Activated naive CD8-positive, alpha-beta T cell (primary cell): ENCODE results near the gene ARHGEF4.
A peak's percentile ranks its signal among the peaks of the same experiment; 100 is the strongest.

Experiments
- H3K27ac Mint-ChIP-seq: one replicate; pipeline ENCODE4 v1.8.0; 2021; ENCODE audit warnings: mixed read lengths
- H3K27me3 Mint-ChIP-seq: one replicate; pipeline ENCODE4 v1.8.0; 2021; ENCODE audit warnings: mixed read lengths
- H3K36me3 Mint-ChIP-seq: one replicate; pipeline ENCODE4 v1.8.0; 2021; ENCODE audit warnings: mixed read lengths
- H3K4me1 Mint-ChIP-seq: one replicate; pipeline ENCODE4 v1.8.0; 2021; ENCODE audit warnings: low read depth, mixed read lengths
- H3K4me3 Mint-ChIP-seq: one replicate; pipeline ENCODE4 v1.8.0; 2021; ENCODE audit warnings: mild to moderate bottlenecking, mixed read lengths
- H3K9me3 Mint-ChIP-seq: one replicate; pipeline ENCODE4 v1.8.0; 2021; ENCODE audit warnings: low read depth, mixed read lengths

Gene ARHGEF4

GRCh38 chr2:130807659-130808385 is 28.9 kb upstream of the ARHGEF4 start:
- Mint-ChIP-seq H3K4me1 (peaks cover 7% of the 10 kb centered on the region), H3K36me3 (no peaks in the 10 kb centered on the region), H3K27me3 (peaks cover 5% of the 10 kb centered on the region), H3K9me3 (no peaks in the 10 kb centered on the region), H3K4me3 (no peak overlapping the region), H3K27ac (no peak overlapping the region)

- Mint-ChIP-seq H3K4me3 (no peak overlapping the region), H3K27me3 (peaks cover 5% of the 10 kb centered on the region), H3K36me3 (no peaks in the 10 kb centered on the region), H3K9me3 (no peaks in the 10 kb centered on the region), H3K27ac (no peak overlapping the region), H3K4me1 (peaks cover 7% of the 10 kb centered on the region)
Observed at GRCh38 chr2:130808482-130809268, 28.0 kb upstream of the ARHGEF4 start.

GRCh38 chr2:130810490-130810889 is 26.2 kb upstream of the ARHGEF4 start:
- Mint-ChIP-seq H3K36me3 (no peaks in the 10 kb centered on the region), H3K4me1 (peaks cover 7% of the 10 kb centered on the region), H3K9me3 (no peaks in the 10 kb centered on the region)

GRCh38 chr2:130813722-130814121 is 23.0 kb upstream of the ARHGEF4 start:
- H3K9me3 Mint-ChIP-seq, result no peaks in the 10 kb centered on the region
- no peak overlapping the region for H3K27ac Mint-ChIP-seq
- H3K27me3 Mint-ChIP-seq, result peaks cover 2% of the 10 kb centered on the region
- no peaks in the 10 kb centered on the region for H3K4me1 Mint-ChIP-seq
- no peak overlapping the region for H3K4me3 Mint-ChIP-seq
- no peaks in the 10 kb centered on the region for H3K36me3 Mint-ChIP-seq

More at GRCh38 chr2:130810490-130810889, 26.2 kb upstream of the ARHGEF4 start:
- Mint-ChIP-seq H3K4me3 (no peak overlapping the region), H3K27ac (no peak overlapping the region), H3K27me3 (peaks cover 5% of the 10 kb centered on the region)

GRCh38 chr2:130814931-130815680 is 21.6 kb upstream of the ARHGEF4 start:
- Mint-ChIP-seq H3K27me3 (peaks cover 2% of the 10 kb centered on the region), H3K9me3 (no peaks in the 10 kb centered on the region), H3K4me3 (no peak overlapping the region), H3K27ac (no peak overlapping the region), H3K4me1 (no peaks in the 10 kb centered on the region), H3K36me3 (no peaks in the 10 kb centered on the region)

- H3K27ac Mint-ChIP-seq, result no peak overlapping the region
- no peaks in the 10 kb centered on the region for H3K27me3 Mint-ChIP-seq
- H3K4me3 Mint-ChIP-seq, result no peak overlapping the region
- no peaks in the 10 kb centered on the region for H3K36me3 Mint-ChIP-seq
- H3K9me3 Mint-ChIP-seq, result no peaks in the 10 kb centered on the region
- peaks cover 4% of the 10 kb centered on the region for H3K4me1 Mint-ChIP-seq
Observed at GRCh38 chr2:130818809-130819208, 17.9 kb upstream of the ARHGEF4 start.

- Mint-ChIP-seq H3K27me3 (no peaks in the 10 kb centered on the region), H3K4me1 (peaks cover 8% of the 10 kb centered on the region), H3K27ac (no peak overlapping the region), H3K36me3 (no peaks in the 10 kb centered on the region), H3K4me3 (no peak overlapping the region), H3K9me3 (no peaks in the 10 kb centered on the region)
Observed at GRCh38 chr2:130819226-130819607, 17.5 kb upstream of the ARHGEF4 start.

- no peaks in the 10 kb centered on the region for H3K27me3 Mint-ChIP-seq
- no peaks in the 10 kb centered on the region for H3K36me3 Mint-ChIP-seq
- peaks cover 13% of the 10 kb centered on the region for H3K4me1 Mint-ChIP-seq
- H3K9me3 Mint-ChIP-seq, result no peaks in the 10 kb centered on the region
- no peak overlapping the region for H3K4me3 Mint-ChIP-seq
- H3K27ac Mint-ChIP-seq, result no peak overlapping the region
Observed at GRCh38 chr2:130819608-130820278, 17.0 kb upstream of the ARHGEF4 start.

- H3K36me3 Mint-ChIP-seq, result no peaks in the 10 kb centered on the region
- H3K27me3 Mint-ChIP-seq, result no peaks in the 10 kb centered on the region
- no peak overlapping the region for H3K4me3 Mint-ChIP-seq
- no peaks in the 10 kb centered on the region for H3K9me3 Mint-ChIP-seq
- H3K4me1 Mint-ChIP-seq, result peaks cover 17% of the 10 kb centered on the region
- no peak overlapping the region for H3K27ac Mint-ChIP-seq
Observed at GRCh38 chr2:130820279-130820861, 16.3 kb upstream of the ARHGEF4 start.

- no peak overlapping the region for H3K27ac Mint-ChIP-seq
- H3K4me1 Mint-ChIP-seq, result peaks cover 18% of the 10 kb centered on the region
- no peaks in the 10 kb centered on the region for H3K27me3 Mint-ChIP-seq
- H3K9me3 Mint-ChIP-seq, result no peaks in the 10 kb centered on the region
- H3K4me3 Mint-ChIP-seq, result no peak overlapping the region
- H3K36me3 Mint-ChIP-seq, result no peaks in the 10 kb centered on the region
Observed at GRCh38 chr2:130821867-130822266, 14.8 kb upstream of the ARHGEF4 start.

- Mint-ChIP-seq H3K36me3 (no peaks in the 10 kb centered on the region), H3K27me3 (no peaks in the 10 kb centered on the region), H3K27ac (no peak overlapping the region)
Observed at GRCh38 chr2:130822766-130823165, 13.9 kb upstream of the ARHGEF4 start.

GRCh38 chr2:130823171-130823885 is 13.4 kb upstream of the ARHGEF4 start:
- Mint-ChIP-seq H3K9me3 (no peaks in the 10 kb centered on the region), H3K4me1 (peaks cover 18% of the 10 kb centered on the region), H3K36me3 (no peaks in the 10 kb centered on the region), H3K4me3 (no peak overlapping the region), H3K27me3 (no peaks in the 10 kb centered on the region), H3K27ac (no peak overlapping the region)

More at GRCh38 chr2:130822766-130823165, 13.9 kb upstream of the ARHGEF4 start:
- H3K4me1 Mint-ChIP-seq, result peaks cover 18% of the 10 kb centered on the region
- no peak overlapping the region for H3K4me3 Mint-ChIP-seq
- no peaks in the 10 kb centered on the region for H3K9me3 Mint-ChIP-seq

- Mint-ChIP-seq H3K36me3 (no peaks in the 10 kb centered on the region), H3K4me1 (peaks cover 18% of the 10 kb centered on the region), H3K9me3 (no peaks in the 10 kb centered on the region), H3K27me3 (no peaks in the 10 kb centered on the region), H3K4me3 (peak overlapping the region; percentile 76), H3K27ac (peak overlapping the region; percentile 93)
Observed at GRCh38 chr2:130823886-130824491, 12.7 kb upstream of the ARHGEF4 start.
